D721Med (cell line): Measurements from ENCODE around the gene LIN9.
"Not testable (repeated sequence)": the region's sequence is repeated elsewhere in the genome, so short reads cannot be mapped to it uniquely, and the experiment has no call there.

Source experiments
- DNase-seq: peaks from one replicate; pipeline ENCODE4 v3.0.0; 2011; ENCODE audit warnings: low spot score; ENCODE audit not compliant: insufficient read length
- FAIRE-seq: peaks from 2 replicates; lab custom pipeline; 2011; peaks lifted over from hg19 to GRCh38; lab: Jason Lieb, UNC
- CTCF ChIP-seq: IDR thresholded peaks from 2 replicates; pipeline ENCODE4 v1.5.1; 2012; ENCODE audit warnings: mild to moderate bottlenecking, control low read depth; ENCODE audit not compliant: insufficient read depth; ENCODE audit errors: missing control alignments

The LIN9 gene

GRCh38 chr1:226276987-226277386 lies 32.0 kb downstream of the LIN9 start:
- FAIRE-seq (no peak), DNase-seq (no peak)
- no peak for TF ChIP-seq CTCF

- DNase-seq = no peak
- FAIRE-seq = peak; percentile 84
- no peak for TF ChIP-seq CTCF
These were observed 32.8 kb downstream of the LIN9 start for GRCh38 chr1:226276077-226276682.

DNA sequence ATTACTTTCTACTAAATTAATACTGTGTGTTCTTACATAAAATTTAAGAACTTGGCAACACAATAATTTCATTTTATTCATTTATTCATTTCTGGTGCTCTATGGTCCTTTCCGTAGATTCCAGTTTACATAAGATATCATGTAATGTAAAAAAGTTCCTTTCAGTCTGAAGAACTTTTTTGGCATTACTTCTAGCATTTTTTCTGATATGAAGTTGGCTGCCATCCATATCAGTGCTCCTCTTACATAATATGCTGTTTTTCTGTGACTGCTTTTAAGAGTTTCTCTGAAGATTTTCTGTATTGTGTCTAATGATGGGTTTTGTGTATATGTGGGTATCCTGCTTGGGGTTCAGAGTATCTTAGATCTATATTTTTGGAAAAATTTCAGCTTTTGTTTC lies 34.8 kb downstream of the LIN9 start:
- TF ChIP-seq CTCF = no peak
- FAIRE-seq = no peak
- DNase-seq = no peak

DNA sequence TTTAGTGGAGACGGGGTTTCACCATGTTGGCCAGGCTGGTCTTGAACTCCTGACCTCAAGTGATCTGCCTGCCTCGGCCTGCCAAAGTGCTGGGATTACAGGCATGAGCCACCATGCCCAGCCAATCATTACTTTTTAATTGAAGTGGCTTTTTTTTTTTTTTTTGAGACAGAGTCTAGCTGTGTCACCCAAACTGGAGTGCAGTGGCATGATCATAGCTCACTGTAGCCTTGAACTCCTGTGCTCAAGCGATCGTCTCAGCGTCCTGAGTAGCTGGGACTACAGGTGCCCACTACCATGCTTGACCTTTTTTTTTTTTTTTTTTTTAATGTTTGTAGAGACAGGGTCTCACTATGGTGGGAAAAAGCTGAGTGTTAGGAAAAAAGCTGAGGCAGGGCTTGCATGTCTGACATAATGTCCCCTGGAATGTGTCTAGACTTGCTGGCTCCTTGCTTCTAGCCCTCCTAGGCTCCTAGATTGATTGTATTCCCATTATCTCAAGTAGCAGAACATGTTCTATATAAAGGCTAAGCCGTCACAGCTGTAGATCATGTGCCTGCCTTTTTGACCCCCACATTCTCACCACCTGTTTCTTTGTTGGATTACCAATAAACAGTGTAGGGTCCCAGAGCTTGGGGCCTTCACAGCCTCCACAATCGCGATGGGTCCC lies 36.6 kb downstream of the LIN9 start:
- not testable (repeated sequence) for DNase-seq, FAIRE-seq

DNA sequence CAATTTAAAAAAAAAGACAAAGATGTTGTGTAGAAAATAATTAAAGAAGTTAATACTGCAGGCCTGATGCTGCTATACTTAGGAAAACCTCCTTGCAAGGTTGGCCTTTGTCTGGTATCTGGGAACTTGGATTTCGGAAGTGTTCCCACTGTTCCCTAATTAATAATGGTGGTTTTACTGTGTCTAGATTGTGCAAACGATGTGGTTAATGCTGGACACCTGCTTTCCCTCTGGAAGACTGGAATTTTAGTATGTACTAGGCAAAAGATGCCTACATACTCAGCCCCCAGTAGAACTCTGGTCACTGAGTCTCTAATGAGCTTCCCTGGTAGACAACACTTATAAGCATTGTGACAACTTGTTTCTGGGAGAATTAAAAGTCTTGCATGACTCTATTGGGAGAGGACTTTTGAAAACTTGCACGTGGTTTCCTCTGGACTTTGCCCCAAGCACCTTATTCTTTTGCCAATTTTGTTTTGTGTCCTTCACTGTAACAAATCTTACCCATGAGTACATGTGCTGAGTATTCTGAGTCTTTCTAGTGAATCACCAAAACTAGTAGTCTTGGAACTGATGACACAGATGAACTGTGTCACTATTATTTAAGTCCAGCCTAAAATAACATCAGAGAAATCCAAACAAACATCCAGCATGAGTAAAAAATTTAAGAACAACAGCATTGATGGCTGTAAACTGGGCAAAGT lies 40.4 kb downstream of the LIN9 start:
- no peak for TF ChIP-seq CTCF
- no peak for DNase-seq
- FAIRE-seq = peak; percentile 80

DNA sequence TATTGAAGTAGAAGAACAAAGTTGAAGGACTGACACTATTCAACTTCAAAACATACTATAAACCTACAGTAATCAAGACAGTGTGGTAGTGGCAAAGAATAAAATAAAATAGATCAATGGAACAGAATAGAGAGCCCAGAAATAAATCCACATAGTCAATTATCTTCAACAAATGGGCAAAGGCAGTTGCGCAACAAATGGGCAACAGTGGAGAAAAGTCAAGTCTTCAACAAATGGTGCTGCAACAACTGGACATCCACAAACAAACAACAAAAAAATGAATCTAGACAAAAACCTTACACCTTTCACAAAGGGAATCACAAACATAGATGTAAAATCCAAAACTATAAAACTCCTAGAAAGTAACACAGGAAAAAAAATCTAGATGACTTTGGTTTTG lies 47.1 kb downstream of the LIN9 start:
- TF ChIP-seq CTCF = no peak
- FAIRE-seq (peak; percentile 84), DNase-seq (no peak)

DNA sequence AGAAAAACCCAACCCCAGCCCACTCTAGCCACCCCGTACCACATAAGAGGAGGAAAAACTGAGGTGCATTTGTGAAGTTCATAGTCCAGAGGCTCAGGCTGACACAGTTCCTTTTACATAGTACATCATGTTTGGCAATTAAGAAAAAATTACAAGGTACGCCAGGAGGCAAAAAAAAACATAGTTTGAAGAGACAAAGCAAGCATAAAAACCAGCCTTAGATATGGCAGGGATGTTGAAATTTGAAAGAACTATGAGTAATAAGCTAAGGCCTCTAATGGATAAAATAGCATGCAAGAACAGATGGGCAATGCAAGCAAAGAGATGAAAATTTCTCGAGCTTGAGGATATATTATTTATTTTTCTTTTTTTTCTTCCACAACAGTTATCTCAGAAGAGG lies 53.6 kb downstream of the LIN9 start:
- DNase-seq (no peak), FAIRE-seq (peak; percentile 32)

More for the DNA sequence above, 53.6 kb downstream of the LIN9 start:
- no peak for TF ChIP-seq CTCF
